HG03066 (cell line): ENCODE results near the gene OR2T29.
A peak's percentile ranks its signal among the peaks of the same experiment; 100 is the strongest.
"Not testable (repeated sequence)": the region's sequence is repeated elsewhere in the genome, so short reads cannot be mapped to it uniquely, and the experiment has no call there.

ENCODE experiments used
- ATAC-seq: cut with Tn5 transposase; IDR thresholded peaks from one replicate; pipeline ENCODE4 v1.9.1; 2021; ENCODE audit warnings: low read depth; ENCODE audit not compliant: unreplicated experiment

Gene OR2T29

DNA sequence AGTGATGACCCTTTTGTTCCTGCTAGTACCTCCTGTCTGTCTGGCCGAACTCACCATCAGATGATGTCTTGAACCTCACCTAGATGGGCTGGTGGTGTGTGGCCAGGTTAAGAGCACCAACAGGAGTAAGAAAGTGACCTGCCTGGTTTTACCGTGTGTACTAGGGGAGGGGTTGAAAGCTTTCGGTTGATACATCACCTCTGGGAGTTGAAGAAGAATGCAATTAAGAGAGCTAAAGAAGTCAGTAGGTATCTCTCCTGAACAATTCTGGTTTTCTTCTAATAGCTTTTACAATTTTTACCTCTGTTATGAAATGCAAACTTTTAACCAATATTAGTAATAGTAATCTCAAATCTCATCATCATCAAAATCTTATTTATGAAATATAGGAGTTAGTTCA, at the start of gene OR2T29:
Gene OR2T29 (minus strand): TSS at position 101 of the 400 bp plus-strand sequence. CDS start 3,281 bp downstream, outside the sequence.
- not testable (repeated sequence) for ATAC-seq

GRCh38 chr1:248611883-248612414, 49.4 kb upstream of the OR2T29 start:
- no peak for ATAC-seq

GRCh38 chr1:248610301-248610700, 47.7 kb upstream of the OR2T29 start:
- no peak for ATAC-seq

- ATAC-seq, result no peak
Measured at GRCh38 chr1:248599396-248599795, 36.8 kb upstream of the OR2T29 start.

DNA sequence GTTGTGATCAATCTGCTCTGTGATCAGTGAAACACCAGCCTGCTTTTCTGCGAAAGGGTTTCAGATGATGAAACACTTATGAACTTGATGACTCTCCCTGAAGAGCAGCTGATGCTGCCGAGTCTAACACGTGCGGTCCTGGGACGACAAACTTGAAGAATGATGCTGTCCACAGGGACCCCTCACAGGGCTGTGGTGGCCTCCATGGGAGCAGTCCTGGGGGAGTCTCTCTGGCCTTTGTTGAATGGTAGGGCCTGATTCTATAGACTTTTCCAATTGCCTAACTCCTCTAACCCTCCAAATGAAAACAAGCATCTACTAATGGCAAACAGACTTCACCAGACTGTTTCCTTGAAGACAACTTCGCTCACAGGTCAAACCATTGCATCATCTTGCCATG, 35.0 kb upstream of the OR2T29 start, which contains the start of gene OR2T10:
Gene OR2T10 (minus strand): TSS at position 112 of the 400 bp plus-strand sequence. CDS start 3,932 bp downstream, outside the sequence.
- no peak for ATAC-seq

DNA sequence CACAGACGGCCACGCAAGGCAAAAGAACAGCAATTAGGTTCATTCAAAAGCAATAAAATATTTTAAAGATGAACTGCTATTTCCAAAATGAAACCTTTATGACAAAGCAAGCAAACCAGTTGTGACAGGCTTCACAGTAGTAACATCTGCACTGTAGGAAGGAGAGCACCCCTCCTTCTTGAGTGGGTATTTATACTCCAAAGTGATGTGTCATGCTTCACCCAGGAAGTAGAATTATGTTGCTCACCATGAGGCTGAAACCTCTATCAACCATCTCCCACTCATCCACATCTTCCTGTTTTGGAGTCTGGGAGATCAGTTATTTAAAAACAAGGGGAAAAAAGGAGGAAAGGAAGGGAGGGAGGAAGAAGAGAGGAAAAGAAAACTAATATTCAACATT, 34.0 kb upstream of the OR2T29 start:
- ATAC-seq, result no peak

- no peak for ATAC-seq
Measured at GRCh38 chr1:248593226-248593625, 30.7 kb upstream of the OR2T29 start.

- ATAC-seq, result no peak
Measured at GRCh38 chr1:248592655-248593054, 30.1 kb upstream of the OR2T29 start.

GRCh38 chr1:248590055-248590454, 27.5 kb upstream of the OR2T29 start:
- ATAC-seq, result no peak

GRCh38 chr1:248589334-248589733, 26.8 kb upstream of the OR2T29 start:
- no peak for ATAC-seq

- ATAC-seq, result no peak
Measured at GRCh38 chr1:248585266-248585665, 22.7 kb upstream of the OR2T29 start.

GRCh38 chr1:248576260-248576980, 13.8 kb upstream of the OR2T29 start:
- ATAC-seq, result no peak

GRCh38 chr1:248574657-248575056, 12.1 kb upstream of the OR2T29 start, which contains the start of gene OR2T34:
Gene OR2T34 (minus strand): TSS chr1:248574757. CDS start chr1:248574757, 0 bp downstream.
- not testable (repeated sequence) for ATAC-seq

- not testable (repeated sequence) for ATAC-seq
Measured at GRCh38 chr1:248573856-248574255, 11.3 kb upstream of the OR2T29 start.

- ATAC-seq, result not testable (repeated sequence)
Measured at GRCh38 chr1:248572049-248572448, 9.5 kb upstream of the OR2T29 start.

- ATAC-seq, result not testable (repeated sequence)
Measured at GRCh38 chr1:248570811-248571210, 8.2 kb upstream of the OR2T29 start.

- ATAC-seq, result not testable (repeated sequence)
Measured at GRCh38 chr1:248569049-248569448, 6.5 kb upstream of the OR2T29 start.

DNA sequence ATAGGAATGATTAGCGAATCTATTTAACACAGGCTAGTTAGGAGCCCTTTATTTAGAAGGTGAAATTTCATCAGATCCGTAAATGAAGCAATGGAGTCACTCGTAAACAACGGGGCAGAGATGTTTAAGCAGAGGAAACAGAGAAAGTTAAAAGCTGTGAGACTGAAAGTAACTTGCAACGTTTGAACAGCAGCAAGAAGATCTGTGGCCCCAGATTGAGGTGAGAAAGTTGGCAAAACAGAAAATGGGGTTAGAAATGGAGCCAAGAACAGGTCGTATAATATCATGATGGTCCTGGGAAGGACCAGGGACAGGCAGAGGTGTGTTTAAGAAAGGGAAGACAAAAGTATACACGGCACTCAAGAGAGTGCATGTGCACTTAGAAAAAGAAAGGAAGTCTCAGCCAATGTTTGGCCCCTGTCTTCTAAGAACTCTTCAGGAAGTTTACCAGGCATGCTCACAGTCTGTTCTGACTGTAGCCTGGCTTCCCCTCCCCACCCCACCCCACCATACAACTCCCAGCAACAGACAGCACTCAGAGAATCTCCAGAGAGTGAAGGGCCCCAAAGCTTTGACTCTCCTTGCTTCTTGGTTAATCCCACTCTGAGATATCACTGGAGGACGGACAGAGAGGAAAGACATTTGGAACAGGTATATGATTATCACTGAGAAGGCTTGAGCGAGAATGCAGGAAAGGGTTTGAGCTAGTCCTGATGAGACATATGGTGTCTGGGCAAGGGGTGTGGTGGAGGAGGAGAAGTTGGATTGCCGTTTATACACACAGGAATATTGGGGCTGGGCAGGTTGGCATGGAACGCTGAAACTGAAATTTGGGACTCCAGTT, 3.2 kb upstream of the OR2T29 start:
- ATAC-seq, result peak; percentile 73

GRCh38 chr1:248551027-248551426, 11.5 kb downstream of the OR2T29 start:
- not testable (repeated sequence) for ATAC-seq

DNA sequence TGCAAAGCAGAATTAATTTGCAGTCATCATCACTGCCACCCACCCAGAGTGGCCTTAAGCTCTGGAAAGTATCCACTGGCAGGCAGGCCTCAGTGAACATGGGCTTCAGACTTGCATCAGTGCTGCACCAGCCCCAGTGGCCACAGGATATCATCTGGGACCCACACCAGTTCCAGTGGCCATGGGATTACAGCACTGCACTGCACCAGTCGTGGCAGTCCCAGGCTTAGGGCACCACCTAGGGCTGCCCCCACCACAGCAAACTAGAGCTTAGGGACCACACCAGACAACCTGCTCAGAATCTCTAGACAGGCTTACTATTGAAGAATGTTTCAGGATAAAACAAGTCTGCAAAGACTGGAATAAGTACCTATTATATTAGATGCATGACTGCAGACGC, 15.2 kb downstream of the OR2T29 start:
- not testable (repeated sequence) for ATAC-seq

DNA sequence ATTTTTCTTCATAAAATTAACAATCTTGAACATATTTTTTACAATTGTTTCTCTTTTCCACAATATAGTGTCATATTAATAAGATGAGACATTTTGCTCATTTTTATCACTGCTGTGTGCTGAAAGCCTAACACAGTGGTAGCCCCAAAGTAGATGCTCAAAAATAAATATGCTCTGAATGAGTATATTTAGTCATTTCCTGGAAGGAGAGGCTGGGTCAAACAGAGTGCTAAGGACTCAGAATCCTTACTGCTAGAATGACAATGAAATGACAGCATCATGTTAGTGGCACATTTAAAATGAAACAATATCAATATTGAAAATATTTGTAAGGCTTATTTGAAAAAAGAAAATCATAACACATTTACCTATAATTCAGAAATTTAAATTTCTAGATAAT, 25.1 kb downstream of the OR2T29 start:
- not testable (repeated sequence) for ATAC-seq
